ENCODE measurements around the gene ZFAND4. TPM values are rescaled to one million over a fixed set of nuclear protein-coding genes. Genes with fewer than 3 reads are reported as not detected.

ZFAND4 gene
- total and polyA plus RNA-seq, 10 of the 15 experiments (the other 5 are each of a cell fraction or from before 2014, with no cell fraction given): 4.7 to 20.8 (median 12.8) TPM

DNA sequence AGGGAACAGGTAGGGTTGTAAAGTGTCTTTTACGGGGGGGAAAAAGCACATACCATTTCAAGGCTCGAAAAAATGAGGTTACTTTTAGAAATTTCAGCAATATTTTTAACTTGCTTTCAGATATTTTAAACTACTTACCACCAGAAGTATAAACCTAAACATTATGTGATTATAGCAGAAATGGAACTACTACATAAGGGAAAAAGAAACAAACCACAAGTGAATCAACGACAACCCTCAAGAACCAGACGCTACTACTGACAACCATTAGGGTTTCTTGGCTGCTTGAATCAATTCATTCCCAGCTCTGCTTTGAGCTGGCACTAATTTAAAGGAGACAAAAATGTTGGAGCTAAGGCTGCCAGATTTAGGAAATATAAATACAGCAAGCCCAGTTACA is 80.1 kb downstream of the ZFAND4 start (continued):
- TF ChIP-seq SRF (IDR thresholded peaks at IDR 0.05; ENCODE audit: low read depth in 2 of 2, low read length in 2 of 2) (peak; percentile 51 to 92), ELK1 (IDR thresholded peaks at IDR 0.05; ENCODE audit: low read depth, low read length) (peak; percentile 68), NFYB (IDR thresholded peaks at IDR 0.05; ENCODE audit: insufficient read depth, low read depth, low read length) (no peak)
- TF ChIP-seq, protein P1, sequence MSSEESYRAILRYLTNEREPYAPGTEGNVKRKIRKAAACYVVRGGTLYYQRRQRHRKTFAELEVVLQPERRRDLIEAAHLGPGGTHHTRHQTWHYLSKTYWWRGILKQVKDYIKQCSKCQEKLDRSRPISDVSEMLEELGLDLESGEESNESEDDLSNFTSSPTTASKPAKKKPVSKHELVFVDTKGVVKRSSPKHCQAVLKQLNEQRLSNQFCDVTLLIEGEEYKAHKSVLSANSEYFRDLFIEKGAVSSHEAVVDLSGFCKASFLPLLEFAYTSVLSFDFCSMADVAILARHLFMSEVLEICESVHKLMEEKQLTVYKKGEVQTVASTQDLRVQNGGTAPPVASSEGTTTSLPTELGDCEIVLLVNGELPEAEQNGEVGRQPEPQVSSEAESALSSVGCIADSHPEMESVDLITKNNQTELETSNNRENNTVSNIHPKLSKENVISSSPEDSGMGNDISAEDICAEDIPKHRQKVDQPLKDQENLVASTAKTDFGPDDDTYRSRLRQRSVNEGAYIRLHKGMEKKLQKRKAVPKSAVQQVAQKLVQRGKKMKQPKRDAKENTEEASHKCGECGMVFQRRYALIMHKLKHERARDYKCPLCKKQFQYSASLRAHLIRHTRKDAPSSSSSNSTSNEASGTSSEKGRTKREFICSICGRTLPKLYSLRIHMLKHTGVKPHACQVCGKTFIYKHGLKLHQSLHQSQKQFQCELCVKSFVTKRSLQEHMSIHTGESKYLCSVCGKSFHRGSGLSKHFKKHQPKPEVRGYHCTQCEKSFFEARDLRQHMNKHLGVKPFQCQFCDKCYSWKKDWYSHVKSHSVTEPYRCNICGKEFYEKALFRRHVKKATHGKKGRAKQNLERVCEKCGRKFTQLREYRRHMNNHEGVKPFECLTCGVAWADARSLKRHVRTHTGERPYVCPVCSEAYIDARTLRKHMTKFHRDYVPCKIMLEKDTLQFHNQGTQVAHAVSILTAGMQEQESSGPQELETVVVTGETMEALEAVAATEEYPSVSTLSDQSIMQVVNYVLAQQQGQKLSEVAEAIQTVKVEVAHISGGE (CRISPR knock-in tag; IDR thresholded peaks at IDR 0.05): no peak

DNA sequence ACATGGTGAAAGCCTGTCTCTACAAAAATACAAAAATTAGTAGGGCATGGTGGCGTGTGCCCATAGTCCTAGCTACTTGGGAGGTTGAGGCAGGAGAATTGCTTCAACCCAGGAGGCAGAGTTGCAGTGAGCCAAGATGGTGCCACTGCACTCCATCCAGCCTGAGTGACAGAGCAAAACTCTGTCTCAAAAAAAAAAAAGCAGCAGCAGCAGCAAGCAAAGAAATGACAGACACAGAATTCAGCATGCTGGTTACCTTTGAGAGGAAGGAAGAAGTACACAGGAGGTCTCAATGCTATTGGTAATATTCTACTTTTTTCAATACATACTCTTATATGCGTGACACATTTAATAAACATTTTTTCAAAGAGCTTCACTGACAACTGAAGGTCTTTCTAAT is 81.3 kb downstream of the ZFAND4 start:
- DNase-seq (ENCODE audit: low read depth, low spot score): no peak
- H3K4me1 ChIP-seq (ENCODE audit: control insufficient read depth, insufficient read depth, low read length): peaks cover 3% of the 10 kb centered on the region; the same call in 1 of the 2 replicates
- H3K4me3 ChIP-seq: no peak overlapping the region
- FAIRE-seq: no peak
- no peak overlapping the region for H2AFZ ChIP-seq (ENCODE audit: control insufficient read depth, low read depth, low read length)
- TF ChIP-seq, protein P2, sequence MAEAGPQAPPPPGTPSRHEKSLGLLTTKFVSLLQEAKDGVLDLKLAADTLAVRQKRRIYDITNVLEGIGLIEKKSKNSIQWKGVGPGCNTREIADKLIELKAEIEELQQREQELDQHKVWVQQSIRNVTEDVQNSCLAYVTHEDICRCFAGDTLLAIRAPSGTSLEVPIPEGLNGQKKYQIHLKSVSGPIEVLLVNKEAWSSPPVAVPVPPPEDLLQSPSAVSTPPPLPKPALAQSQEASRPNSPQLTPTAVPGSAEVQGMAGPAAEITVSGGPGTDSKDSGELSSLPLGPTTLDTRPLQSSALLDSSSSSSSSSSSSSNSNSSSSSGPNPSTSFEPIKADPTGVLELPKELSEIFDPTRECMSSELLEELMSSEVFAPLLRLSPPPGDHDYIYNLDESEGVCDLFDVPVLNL (IDR thresholded peaks at IDR 0.05; ENCODE audit: low read depth, low read length): no peak
- TF ChIP-seq GATAD2B (conservative IDR thresholded peaks at IDR 0.05; ENCODE audit: low read depth) (no peak), CHD4 (IDR thresholded peaks at IDR 0.05) (no peak), TCF7 (IDR thresholded peaks at IDR 0.05; ENCODE audit: borderline replicate concordance) (no peak), PKNOX1 (IDR thresholded peaks at IDR 0.05) (peak; percentile 62), BCL11A (IDR thresholded peaks at IDR 0.05; ENCODE audit: low read depth, low read length) (no peak), NR2C1 (IDR thresholded peaks at IDR 0.05) (no peak), SMARCA5 (IDR thresholded peaks at IDR 0.05) (no peak)
- in situ Hi-C loops (cut with MboI) (no loop called here), intact Hi-C loops (cut with micrococcal nuclease; ENCODE audit: unreplicated experiment) (loop anchor here (5.0 kb wide), 1 partner anchor 124 kb away; no protein-coding TSS in a partner anchor)
- peak overlapping the region; percentile 47; the same call in 1 of the 2 replicates for H3K4me2 ChIP-seq (ENCODE audit: control insufficient read depth, insufficient read depth)
- CTCF ChIA-PET: no interaction called here
- BruUV-seq (replicated peaks): no TSS peak
- RAD21 ChIA-PET (ENCODE audit: unreplicated experiment): interaction anchor here (2.3 kb wide), 1 partner anchor 11 kb away, joined by 7 read pairs; no protein-coding TSS in a partner anchor
- H3K9ac ChIP-seq (ENCODE audit: control insufficient read depth, insufficient read depth, low read length): no peak overlapping the region
- H3K36me3 ChIP-seq (ENCODE audit: control insufficient read depth in 2 of 2, insufficient read depth in 2 of 2, low read length in 1 of 2): no peaks in the 10 kb centered on the region
- POLR2A ChIA-PET: no interaction called here
- SMC1A ChIA-PET (ENCODE audit: uncharacterized antibody, unreplicated experiment): interaction anchor here (2.0 to 2.1 kb wide), 2 partner anchors 10 to 126 kb away, joined by 7 to 9 read pairs; no protein-coding TSS in a partner anchor
- no peaks in the 10 kb centered on the region; the same call in 2 of the 3 replicates for H3K9me3 ChIP-seq (replicated peaks; ENCODE audit: control insufficient read depth, insufficient read depth, low read length)
- no peaks in the 10 kb centered on the region for H4K20me1 ChIP-seq (ENCODE audit: control insufficient read depth, insufficient read depth)
- no peak overlapping the region for H3K27ac ChIP-seq (ENCODE audit: control insufficient read depth, insufficient read depth)
- H3K27me3 ChIP-seq (replicated peaks in 1 of 2; ENCODE audit: control insufficient read depth in 2 of 2, insufficient read depth in 2 of 2, low read length in 1 of 2): no peaks in the 10 kb centered on the region
- no peak for ATAC-seq
- H3K79me2 ChIP-seq (ENCODE audit: control insufficient read depth, insufficient read depth, low read length): peaks cover 17% of the 10 kb centered on the region
- 95% methylated on average over 2 of the region's 2 CpGs for WGBS (ENCODE audit: insufficient coverage, insufficient replicate concordance, low lambda C conversion rate, missing lambda C conversion rate)
